Stimulated activated CD8-positive, alpha-beta memory T cell treated with anti-CD3 and anti-CD28 coated beads, Interleukin-7, amount 100 ng/mL, for 48 hours (primary cell): Measurements from ENCODE around the gene DNAJC3.
A peak's percentile ranks its signal among the peaks of the same experiment; 100 is the strongest.

ENCODE experiments used
- DNase-seq, 2 donors: peaks; one replicate each; pipeline ENCODE4 v3.0.0-alpha.2; 2020; ENCODE audit warnings: low read depth in 1 of 2; ENCODE audit errors: extremely low read depth in 1 of 2

Gene DNAJC3, protein sequence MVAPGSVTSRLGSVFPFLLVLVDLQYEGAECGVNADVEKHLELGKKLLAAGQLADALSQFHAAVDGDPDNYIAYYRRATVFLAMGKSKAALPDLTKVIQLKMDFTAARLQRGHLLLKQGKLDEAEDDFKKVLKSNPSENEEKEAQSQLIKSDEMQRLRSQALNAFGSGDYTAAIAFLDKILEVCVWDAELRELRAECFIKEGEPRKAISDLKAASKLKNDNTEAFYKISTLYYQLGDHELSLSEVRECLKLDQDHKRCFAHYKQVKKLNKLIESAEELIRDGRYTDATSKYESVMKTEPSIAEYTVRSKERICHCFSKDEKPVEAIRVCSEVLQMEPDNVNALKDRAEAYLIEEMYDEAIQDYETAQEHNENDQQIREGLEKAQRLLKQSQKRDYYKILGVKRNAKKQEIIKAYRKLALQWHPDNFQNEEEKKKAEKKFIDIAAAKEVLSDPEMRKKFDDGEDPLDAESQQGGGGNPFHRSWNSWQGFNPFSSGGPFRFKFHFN

DNA sequence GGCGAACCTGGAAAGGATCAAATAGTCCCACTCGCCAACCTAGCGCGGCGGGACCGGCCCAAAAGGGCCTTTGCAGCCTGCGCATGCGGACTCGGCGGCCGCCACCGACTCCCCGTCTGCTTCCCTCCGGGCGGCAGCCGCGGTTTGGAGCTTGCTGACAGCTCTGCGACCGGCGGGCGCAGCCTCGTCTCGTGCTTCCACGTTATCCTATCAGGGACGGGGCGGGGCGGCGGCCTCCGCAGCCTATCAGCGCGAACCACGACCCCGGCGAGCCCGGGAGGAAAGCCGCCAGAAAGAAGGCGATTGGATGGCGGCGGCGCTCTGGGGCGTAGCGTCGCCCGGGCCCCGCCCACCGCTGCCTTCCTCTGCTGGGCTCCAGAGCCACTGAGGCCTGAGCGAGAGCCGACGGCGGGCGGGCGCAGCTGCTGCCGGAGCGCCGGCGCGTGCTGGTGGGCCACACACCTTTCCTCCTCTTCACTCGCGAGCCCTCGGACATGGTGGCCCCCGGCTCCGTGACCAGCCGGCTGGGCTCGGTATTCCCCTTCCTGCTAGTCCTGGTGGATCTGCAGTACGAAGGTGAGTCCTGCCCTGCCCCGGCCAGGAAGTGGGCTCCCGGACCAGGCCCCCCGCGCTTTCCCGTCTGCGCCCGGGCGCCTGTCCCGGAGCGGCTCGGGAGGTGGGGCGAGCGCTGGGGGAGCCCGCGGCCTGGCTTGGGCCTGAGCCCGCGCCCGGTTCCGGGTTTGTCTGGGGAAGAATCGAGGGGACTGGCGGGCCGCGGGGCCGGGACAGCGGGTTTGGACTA is at the start of gene DNAJC3:
Gene DNAJC3 (plus strand): TSS at position 378 of the 802 bp plus-strand sequence. CDS start 117 bp downstream, at position 495.
- DNase-seq, result peak; percentile 96

DNA sequence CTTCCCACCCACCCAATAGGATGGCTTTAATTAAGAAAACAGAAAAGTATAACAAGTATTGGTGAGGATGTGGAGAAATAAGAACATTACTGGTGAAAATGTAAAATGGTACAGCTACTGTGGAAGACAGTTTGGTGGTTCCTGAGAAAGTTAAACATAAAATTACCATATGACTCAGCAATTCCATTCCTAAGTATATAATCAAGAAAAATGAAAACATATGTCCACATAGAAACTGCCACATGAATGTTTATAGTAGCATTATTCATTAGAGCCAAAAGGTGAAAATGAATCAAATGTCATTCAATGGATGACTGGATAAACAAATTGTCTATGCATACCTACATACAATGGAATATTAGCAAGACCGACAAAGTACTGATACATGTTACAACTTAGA is 49.3 kb upstream of the DNAJC3 start:
- DNase-seq, result no peak

DNA sequence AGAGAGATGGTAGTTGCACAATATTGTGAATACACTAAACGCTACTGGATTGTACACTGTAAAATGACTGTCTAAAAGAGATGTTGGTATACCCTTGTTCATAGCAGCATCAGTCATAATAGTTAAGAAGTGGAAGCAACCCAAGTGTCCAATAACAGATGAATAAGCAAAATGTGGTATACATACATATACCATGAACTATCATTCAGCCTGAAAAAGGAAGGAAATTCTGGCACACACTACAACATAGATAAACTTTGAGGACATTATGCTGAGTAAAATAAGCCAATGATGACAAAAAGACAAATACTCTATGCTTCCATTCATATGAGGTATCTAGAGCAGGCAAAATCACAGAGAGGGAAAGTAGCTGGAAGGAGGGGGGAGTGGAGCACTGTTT is 48.5 kb upstream of the DNAJC3 start:
- no peak for DNase-seq

DNA sequence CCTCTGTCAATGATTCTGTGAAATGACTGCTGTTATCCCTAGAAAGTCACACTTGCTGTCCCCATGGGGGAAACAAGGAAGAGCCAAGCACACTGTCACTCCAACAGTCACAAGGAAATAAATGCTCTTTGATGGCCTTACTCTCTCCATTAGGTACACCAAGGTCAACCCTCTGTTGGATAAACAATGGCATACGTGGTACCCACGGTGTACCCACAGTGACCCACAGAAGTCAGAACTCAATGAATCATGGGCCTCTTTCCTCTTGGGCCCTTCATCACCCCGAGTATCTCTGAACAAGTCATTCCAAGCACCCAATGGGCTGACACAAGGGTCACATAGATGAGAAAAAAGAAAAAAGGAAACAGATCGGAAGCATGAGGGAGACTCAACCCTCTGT is 47.9 kb upstream of the DNAJC3 start:
- DNase-seq, result no peak

DNA sequence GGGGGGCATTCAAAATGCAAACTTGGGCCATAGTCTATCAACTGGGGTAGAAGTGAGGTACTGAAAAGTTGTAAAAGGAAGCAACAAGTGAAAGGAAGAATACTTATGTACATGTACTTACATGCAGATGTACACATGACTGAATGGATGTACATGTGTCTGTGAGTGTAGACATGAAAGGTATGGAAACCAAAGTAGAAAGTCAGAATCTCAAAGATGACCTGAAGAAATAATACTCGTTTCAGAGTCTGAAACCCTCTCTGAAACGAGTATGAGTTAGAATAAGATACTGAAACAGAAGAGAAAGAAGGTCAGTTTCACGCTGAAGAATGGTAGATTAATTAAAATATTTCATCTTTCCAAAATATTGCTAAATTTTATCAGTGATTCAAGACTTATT is 46.3 kb upstream of the DNAJC3 start:
- DNase-seq, result no peak

DNA sequence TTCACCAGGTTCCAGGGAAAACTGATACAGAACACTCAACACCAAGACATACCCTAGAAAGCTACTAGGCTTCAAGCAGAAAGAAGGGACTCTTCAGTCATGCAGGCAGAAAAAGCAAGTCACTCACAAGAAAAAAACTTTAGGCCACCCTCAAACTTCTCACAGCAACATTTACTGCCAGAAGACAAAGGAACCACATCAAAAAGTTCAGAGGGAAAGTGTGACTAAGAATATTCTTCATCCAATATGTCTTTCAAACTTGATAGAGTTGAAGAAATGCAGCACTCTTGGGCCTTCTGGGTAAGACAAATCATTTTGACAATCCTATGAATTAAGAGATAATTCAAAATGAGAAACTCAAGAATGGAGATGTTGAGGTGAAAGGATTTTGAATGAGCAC is 40.1 kb upstream of the DNAJC3 start:
- DNase-seq, result no peak

DNA sequence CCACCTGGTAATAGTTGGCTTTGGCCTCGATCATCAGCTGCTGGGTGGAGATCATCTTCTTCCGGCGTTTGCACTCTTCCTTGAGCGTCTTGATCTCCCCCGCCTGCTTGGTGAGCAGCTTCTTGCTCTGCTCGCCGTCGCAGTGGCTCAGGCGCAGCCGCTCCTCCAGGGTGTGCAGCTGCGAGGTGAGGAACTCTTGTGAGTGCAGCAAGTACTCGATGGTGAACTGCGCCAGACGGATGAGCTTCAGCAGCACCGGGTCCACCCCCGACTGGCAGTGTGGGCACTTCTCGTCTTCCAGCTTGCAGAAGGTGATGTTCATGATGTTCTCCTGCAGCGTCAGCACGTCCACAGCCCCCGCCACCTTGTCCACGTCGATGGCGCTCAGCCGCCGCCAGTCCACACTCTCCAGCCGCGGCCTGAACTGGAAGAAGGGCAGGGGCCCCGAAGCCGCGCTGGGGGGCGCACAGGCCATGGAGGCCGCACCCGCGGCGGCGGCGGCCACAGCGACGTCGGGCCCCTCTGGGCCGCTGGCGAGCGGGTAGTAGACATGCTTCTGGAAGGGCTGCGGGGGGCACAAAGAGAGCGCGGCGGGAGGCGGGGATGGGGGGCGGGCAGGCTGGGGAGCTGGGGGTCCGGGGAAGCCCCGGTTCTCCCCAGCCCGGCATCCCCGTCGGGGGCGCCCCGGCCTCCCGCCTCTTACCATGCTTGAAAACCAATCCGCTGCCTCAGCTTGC is 35.5 kb upstream of the DNAJC3 start:
- no peak for DNase-seq

DNA sequence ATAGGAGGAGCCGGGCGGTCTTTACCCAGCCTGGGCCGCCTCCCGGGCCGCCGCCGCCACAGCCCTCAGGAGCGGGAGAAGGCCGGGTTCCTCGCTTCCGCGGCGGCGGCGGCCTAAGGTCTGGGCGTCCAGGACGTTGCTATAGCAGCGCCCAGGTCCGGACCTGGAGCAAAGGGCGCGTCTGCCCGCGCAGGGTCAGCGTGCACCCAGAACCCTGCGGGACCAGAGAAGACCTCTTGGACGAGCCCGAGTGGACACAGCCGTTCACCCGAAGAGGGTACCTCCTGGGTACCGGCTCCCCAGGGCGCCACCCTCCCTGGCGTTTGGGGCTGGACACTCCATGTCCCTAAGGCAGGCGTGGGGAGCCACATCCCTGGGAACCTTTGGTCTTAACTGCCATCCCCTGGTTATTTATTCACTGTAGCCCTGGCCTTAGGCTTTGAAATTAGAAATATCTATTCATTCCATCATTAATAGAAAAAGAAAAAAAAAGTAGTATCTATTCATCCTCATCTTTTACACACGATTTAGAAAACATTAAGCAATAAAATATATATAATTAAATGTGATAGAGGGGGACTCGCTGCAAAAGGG is 34.8 kb upstream of the DNAJC3 start:
- DNase-seq, result no peak

DNA sequence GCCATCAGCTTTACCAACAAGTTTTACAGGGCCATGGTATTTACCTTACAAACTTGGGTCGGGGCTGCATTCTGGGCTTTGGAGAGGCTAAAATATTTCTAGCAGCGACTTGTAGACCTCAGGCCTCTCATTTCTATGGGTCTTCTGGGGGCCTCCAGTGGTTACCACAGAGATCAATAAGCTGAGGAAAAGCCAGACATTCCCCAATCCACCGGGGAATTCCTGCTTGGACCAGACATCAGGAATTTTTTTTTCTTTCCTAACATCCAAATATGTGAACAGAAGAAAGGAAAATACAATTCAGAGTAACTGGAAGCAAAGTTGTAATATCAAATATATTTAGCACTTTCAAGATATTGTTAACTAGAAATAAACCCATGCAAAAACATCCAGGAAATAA is 33.9 kb upstream of the DNAJC3 start:
- DNase-seq, result no peak

DNA sequence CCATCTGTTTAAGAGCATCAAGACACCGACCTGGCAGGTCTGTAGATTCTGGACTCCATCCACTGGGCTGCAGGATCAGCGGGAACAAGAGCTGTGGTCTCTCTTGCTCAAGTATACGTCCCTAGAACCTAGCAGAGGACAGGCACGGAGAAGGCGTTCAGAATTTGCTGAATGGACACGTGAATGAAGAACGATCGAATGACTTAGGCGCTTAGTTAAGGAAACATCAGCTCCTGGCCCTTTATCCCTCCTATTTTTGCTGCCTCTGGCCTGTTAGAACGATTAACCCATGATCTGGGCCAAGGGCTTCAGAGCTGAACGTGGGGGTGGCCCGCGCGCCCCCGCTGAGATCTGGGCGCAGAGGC is 33.4 kb upstream of the DNAJC3 start:
- DNase-seq, result no peak

DNA sequence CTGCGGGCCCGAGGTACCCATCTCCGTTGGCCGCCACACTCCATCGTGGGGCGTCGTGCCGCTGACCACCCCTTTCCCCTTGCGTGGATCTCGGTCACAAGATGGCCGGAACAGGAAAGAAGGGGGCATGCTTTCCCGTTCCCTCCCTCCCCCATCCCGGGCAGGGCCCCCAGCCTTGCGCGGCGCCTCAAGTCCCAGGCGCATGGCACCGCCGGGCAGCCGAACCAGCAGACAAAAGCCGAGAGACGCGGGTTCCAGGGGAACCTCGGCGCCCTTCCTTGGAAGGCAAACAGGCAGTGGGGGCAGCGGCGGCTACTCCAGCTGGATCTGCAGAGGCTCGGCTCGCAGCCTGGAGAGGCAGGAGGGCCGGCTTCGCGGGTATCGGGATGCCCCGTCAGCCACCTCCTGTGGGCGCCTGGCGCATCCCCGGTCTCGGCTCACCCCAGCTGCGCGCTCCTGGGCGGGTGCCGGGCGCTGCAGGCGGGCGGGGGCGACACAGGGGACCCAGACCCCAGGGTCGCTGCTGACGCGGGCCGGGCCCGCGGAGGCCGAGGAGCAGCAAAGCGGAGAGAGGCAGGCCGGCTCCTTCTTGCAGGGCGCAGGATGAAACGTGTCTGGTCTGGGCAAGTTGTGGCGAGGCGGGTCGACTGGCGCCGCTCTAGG is 32.9 kb upstream of the DNAJC3 start:
- DNase-seq, result no peak

DNA sequence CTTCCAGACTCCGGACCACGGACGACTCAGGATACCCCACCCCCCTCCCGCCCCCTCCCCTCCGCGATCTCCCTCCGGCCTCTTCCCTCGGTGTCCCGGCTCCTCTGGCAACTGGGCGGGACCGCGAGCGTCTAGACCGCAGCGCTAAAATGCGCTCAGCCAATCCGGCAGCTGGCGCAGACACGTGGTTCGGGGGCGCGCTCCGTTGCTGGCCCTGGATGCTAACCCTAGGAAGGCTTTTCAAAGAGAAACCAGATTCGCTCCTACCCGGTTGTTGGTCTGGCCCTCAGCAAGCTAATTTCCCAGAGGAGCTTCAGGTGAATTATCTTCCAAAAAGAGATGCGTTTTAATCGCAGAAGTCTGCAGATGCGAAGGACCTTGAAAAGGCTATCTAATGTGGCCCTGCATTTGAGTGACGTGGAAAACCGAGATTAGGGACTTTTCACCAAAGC is 32.3 kb upstream of the DNAJC3 start, which contains the start of gene DZIP1:
Gene DZIP1 (minus strand): TSS at position 106 of the 452 bp plus-strand sequence. CDS start 2,677 bp downstream, outside the sequence.
- DNase-seq, result no peak

DNA sequence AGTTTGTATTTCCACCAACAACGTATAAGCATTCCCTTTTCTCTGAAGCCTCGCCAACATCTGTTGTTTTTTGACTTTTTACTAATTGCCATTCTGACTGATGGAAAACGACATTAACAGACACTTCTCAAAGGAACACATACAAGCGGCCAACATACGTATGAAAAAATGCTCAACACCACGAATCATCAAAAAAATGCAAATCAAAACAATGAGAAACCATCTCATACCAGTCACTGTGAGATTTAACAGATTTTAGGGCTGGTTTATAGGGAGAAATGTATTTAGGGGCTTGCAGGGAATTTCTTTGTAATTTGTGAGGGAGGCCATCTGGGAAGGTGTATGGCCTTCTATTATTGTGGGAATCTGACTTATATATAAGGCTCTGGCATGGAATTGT is 29.6 kb upstream of the DNAJC3 start:
- DNase-seq, result no peak

DNA sequence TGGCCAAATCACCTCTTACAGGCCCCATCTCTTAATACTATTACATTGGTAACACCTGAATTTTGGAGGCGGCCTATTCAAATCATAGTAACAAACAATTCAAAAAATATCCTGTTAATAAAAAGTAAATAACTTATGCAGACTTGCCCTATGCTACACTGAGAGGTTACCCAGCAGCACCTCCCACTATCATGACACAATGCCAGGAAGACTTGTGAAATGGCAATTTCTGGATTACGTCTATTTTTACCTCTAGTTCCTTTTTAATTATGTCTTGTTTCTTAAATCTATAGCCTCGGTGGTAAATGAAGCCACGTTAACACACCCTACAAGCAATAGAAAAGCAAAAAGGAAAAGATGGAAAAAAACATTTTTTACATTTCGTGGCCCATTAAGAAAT is 26.2 kb upstream of the DNAJC3 start:
- no peak for DNase-seq

DNA sequence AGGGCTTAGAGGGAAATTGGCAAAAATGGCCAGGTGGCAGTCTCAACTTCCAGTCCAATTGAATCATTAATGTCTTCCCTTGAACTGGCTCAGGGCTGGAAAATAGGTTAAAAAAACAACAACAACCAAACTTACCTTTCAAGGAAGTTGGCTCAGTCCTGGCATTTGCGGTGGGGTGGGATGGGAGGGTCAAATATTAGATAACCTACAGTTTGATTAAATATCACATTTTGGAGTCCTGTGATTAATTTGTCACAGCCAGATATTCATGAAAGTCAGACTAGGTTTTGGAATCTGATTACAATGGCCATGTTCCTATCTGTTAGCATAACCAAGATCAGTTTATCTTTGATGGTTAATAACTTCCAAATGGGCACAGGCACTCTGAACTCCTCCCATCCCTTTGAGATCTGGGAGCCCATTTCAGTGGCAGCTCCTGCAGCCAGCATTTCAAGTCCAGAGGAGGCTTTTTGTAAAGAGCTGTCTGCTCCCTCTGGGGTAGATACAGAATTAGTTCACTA is 24.6 kb upstream of the DNAJC3 start:
- no peak for DNase-seq

DNA sequence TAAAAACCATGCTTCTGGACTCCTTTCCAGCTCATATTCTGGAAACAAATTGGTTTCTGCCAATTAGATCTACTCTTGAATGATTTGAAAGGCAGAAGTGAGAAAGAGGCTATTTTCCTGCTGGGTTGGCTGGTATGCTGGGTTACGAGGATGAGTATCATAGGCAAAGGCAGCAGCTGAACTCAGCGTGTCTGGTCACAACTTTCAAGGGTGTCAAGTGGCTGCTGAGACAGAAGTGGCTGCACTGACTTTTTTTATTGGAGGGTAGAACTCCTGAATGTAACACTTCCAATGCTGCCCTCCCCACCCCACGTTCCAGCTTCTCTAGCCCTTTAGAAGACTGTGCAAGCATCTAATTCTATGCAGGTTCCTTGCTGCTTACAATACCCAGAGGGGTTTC is 24.1 kb upstream of the DNAJC3 start:
- DNase-seq, result no peak

DNA sequence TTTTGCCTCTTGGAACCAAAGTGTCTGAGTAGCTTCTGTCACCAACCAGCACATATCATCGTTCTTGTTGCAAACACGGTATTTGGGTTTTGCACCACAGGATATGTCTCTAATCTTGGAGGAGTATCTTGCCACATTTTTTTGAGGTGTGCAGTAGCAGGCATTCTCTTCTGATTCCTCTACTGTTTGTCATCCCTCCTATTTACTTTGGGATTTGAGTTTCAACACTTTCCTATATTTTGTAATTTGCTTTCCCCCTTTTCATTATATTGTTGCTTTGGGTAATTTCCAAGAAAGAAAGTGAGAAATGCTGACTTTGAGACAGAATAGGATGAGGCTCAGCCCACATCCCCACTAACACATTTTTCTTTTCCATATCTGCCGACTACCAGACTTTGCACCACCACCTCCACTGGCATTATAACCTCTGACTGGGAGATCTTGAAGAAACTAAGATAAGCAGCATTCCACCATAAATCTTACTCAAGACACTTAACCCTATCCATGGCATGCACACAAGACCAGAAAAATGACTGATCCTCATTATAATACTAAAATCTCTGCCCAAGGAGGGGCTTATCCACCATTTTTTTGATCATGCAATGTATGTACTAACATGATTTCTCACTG is 20.4 kb upstream of the DNAJC3 start:
- no peak for DNase-seq

DNA sequence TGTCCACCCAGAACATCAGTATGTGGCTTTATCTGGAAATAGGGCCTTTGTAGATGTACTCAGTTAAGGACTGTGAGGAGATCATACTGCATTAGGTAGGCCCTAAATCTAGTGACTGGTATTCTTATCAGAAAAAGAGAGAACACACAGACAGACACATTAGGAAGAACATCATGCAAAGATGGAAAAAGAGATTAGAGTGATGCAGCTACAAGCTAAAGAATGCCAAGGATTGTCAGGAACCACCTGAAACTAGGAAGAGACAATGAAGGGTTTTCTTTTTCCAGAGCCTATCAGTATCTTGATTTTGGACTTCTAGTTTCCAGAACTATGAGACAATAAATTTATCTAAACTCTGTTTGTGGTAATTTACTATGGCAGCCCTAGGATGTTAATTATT is 17.4 kb upstream of the DNAJC3 start:
- DNase-seq, result no peak

DNA sequence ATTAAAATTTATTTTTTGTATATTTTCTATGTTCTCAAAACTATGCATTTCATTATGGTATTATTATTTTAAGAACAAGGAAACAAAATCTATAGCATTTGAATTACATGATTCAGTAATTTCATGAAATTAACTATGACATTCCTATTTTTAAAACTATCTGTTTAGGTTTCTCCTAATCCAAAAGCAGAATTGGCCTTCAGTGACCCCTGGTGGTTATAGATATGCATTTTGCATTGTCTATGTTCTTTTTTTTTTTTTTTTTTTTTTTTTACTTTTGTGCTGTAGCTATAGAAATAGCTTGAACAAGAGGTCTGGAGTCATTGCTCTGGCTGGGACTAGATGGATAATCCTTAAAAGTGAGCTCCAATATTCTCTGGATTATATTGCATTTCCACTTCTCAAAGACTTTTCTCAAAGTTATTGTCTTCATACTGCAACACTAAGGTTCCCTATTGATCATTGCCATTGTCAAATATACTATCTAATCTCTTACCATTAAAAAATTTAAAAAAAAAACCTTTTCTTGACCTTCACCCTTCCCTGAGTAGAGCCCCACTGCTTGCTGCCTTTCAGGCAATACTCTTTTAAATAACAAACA is 15.9 kb upstream of the DNAJC3 start:
- DNase-seq, result no peak
